ENCODE data around the gene WDR27. TPM values are rescaled to one million over a fixed set of nuclear protein-coding genes. Genes with fewer than 3 reads are reported as not detected.

WDR27 gene
- total and polyA plus RNA-seq, 7 donors: 1.2 to 46.0 (median 20.0) TPM

DNA sequence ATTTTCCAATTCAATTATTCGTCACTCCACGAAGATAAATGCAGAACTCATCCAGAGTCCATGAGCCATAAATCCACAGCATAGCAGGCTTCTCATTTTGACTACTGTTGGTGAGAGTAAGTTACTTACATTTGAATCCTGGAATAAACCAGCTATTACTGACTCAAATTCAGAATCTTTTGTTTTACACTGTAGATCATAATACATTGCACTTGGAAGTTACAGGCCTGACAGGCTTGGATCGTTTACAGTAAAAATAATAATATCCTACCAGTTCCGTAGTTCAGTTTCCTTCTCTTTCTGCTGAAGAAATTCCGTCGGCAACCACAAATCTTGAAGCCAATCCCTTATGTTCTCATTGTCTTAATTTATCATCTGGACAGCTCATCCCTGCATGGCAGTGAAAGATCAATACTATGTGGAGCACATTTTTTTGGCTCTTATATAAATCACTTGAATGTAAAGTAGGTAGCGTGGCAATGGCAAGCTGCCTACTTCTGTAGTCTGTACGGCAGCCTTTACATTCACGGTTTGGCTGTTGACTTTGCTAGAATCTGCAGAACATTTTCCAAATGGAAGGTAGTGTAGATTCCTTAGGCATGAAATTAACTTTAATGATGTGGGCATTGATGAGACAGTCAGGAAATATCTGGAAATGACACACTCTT lies 142.9 kb downstream of the WDR27 start:
- no peaks in the 10 kb centered on the region for H3K36me3 ChIP-seq
- intact Hi-C loops (cut with DNase I): no loop called here
- no peak overlapping the region for H3K27ac ChIP-seq
- H3K4me3 ChIP-seq: no peak overlapping the region
- DNase-seq: no peak
- no peaks in the 10 kb centered on the region for H3K27me3 ChIP-seq
- H3K9me3 ChIP-seq: no peaks in the 10 kb centered on the region
- peaks cover 0 to 22% (median 12%) of the 10 kb centered on the region in 4 donors for H3K4me1 ChIP-seq
- 95 to 97% methylated on average over 9 of the region's 9 CpGs for WGBS, 2 donors
- no peak for TF ChIP-seq POLR2A (IDR thresholded peaks at IDR 0.05)
- no peak for TF ChIP-seq EP300 (IDR thresholded peaks at IDR 0.05)
- TF ChIP-seq POLR2AphosphoS5 (IDR thresholded peaks at IDR 0.05): no peak
- TF ChIP-seq, protein P1, sequence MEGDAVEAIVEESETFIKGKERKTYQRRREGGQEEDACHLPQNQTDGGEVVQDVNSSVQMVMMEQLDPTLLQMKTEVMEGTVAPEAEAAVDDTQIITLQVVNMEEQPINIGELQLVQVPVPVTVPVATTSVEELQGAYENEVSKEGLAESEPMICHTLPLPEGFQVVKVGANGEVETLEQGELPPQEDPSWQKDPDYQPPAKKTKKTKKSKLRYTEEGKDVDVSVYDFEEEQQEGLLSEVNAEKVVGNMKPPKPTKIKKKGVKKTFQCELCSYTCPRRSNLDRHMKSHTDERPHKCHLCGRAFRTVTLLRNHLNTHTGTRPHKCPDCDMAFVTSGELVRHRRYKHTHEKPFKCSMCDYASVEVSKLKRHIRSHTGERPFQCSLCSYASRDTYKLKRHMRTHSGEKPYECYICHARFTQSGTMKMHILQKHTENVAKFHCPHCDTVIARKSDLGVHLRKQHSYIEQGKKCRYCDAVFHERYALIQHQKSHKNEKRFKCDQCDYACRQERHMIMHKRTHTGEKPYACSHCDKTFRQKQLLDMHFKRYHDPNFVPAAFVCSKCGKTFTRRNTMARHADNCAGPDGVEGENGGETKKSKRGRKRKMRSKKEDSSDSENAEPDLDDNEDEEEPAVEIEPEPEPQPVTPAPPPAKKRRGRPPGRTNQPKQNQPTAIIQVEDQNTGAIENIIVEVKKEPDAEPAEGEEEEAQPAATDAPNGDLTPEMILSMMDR (IDR thresholded peaks at IDR 0.05): no peak

DNA sequence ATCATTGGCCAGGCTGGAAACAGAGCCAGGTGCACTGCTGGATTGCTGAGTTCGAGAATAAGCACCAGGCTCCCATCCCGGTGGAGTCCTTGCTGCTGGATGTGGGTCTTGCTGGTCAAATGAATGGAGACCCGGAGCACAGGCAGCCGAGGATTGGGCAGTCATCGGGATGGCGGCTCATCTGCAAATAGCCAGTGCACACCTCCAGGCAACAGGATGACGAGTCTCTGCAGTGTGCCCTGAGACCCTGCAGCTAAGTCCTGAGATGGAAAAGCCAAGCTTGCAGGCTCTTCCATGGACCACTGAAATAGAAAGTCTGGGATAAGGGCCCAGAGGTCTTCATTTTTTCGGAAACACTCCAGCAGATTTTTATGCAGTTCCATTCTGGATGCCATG lies 143.5 kb downstream of the WDR27 start:
- DNase-seq: no peak
- H3K27me3 ChIP-seq: no peaks in the 10 kb centered on the region
- TF ChIP-seq, protein P1 (IDR thresholded peaks at IDR 0.05): no peak
- TF ChIP-seq POLR2A (IDR thresholded peaks at IDR 0.05): no peak
- TF ChIP-seq EP300 (IDR thresholded peaks at IDR 0.05): no peak
- 97 to 98% methylated on average over 8 of the region's 8 CpGs for WGBS, 2 donors
- intact Hi-C loops (cut with DNase I): no loop called here
- no peaks in the 10 kb centered on the region for H3K36me3 ChIP-seq
- no peak overlapping the region for H3K4me3 ChIP-seq
- peaks cover 0 to 22% (median 12%) of the 10 kb centered on the region in 4 donors for H3K4me1 ChIP-seq
- peak overlapping the region in 1 of 4 donors; percentile 12 for H3K27ac ChIP-seq
- no peaks in the 10 kb centered on the region for H3K9me3 ChIP-seq

DNA sequence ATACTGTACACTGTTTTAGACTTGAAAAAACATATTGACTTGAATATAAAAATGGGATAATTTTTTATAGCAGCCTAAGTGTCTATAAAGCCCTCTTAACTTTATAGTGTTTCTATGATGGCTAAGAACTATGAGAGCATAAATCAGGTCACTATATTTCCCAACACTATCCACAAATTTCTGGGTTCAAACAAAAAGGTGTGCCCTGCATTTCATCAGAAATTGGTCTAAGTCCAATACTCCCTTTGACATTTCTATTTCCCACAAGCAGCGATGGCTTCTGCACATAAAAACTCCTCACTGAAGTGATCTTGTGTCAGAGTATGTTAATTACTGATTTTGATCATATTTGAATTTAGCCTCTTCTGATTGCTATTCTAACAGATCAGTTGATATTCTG lies 143.9 kb downstream of the WDR27 start:
- H3K36me3 ChIP-seq: no peaks in the 10 kb centered on the region
- WGBS, 2 donors: 79 to 93% methylated on average over 1 of the region's 1 CpG

DNA sequence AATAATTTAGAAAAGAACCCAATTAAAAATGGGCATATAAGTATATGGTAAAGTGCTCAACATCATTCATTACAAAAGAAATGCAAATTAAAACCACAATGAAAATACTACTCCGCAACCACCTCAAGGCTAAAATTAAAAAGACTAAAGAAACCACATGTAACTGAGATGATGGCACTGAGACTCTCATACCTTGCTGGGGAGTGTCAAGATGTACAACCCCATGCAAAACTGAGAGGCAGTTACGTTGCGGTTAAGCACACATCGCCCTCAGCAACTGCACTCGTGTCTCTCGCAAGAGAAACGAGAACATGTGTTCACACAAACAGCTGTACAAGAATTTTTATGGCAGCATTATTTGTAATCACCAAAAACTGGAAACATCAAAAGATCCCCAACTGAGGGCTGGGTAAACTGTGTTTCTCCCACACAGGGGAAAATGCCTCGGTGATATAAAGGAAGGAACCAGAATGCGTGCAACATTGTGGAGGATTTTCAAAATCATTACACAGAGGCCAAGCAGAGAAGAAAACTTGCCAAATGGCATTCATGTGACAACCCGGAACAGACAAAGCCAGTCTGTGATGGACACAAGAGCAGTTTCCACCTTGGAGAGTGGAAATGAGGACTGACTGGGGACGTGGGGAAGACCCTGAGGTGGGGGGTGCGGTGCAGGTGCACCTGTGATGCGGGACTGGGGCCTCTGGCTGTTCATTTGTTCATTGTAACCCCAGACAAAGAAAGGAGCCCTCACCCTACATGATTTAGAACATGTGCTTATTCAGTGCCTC lies 144.9 kb downstream of the WDR27 start:
- Histone ChIP-seq H3K27me3 (no peaks in the 10 kb centered on the region), H3K9me3 (no peaks in the 10 kb centered on the region), H3K27ac (no peak overlapping the region), H3K36me3 (no peaks in the 10 kb centered on the region), H3K4me1 (peaks cover 0 to 22% (median 12%) of the 10 kb centered on the region in 4 donors), H3K4me3 (no peak overlapping the region)
- no peak for DNase-seq
- intact Hi-C loops (cut with DNase I): no loop called here
- 68 to 87% methylated on average over 13 of the region's 13 CpGs for WGBS, 2 donors
- TF ChIP-seq POLR2AphosphoS5 (IDR thresholded peaks at IDR 0.05) (no peak), EP300 (IDR thresholded peaks at IDR 0.05) (no peak), POLR2A (IDR thresholded peaks at IDR 0.05) (no peak)
- TF ChIP-seq, protein P1 (IDR thresholded peaks at IDR 0.05): no peak

More for the DNA sequence above, 143.9 kb downstream of the WDR27 start:
- Histone ChIP-seq H3K4me1 (peaks cover 0 to 22% (median 12%) of the 10 kb centered on the region in 4 donors), H3K9me3 (no peaks in the 10 kb centered on the region), H3K27me3 (no peaks in the 10 kb centered on the region), H3K27ac (peak overlapping the region in 1 of 4 donors; percentile 12), H3K4me3 (no peak overlapping the region)
- intact Hi-C loops (cut with DNase I): no loop called here
- TF ChIP-seq POLR2AphosphoS5 (IDR thresholded peaks at IDR 0.05) (peak; percentile 65 to 87 (median 80)), EP300 (IDR thresholded peaks at IDR 0.05) (no peak), POLR2A (IDR thresholded peaks at IDR 0.05) (no peak)
- TF ChIP-seq, protein P1 (IDR thresholded peaks at IDR 0.05): no peak
- DNase-seq: no peak

All from sigmoid colon (tissue), 7 donors.